HG03108 (cell line): Measurements from ENCODE around the gene MPP3.

Experiments
- ATAC-seq: cut with Tn5 transposase; IDR thresholded peaks from one replicate; pipeline ENCODE4 v1.9.1; 2021; ENCODE audit warnings: moderate library complexity; ENCODE audit not compliant: unreplicated experiment

MPP3 gene

GRCh38 chr17:43779145-43780125 lies 53.5 kb downstream of the MPP3 start:
- peak; percentile 21 for ATAC-seq

- ATAC-seq, result peak; percentile 89
Measured at GRCh38 chr17:43778337-43779144, 54.4 kb downstream of the MPP3 start, which contains the start of gene DUSP3. Gene DUSP3, minus strand, starts transcription at chr17:43778977. Its CDS starts 53 bp downstream, at chr17:43778924.

GRCh38 chr17:43774304-43775250 lies 58.4 kb downstream of the MPP3 start:
- no peak for ATAC-seq

- no peak for ATAC-seq
Measured at GRCh38 chr17:43772877-43773648, 59.9 kb downstream of the MPP3 start.

GRCh38 chr17:43771463-43771862 lies 61.5 kb downstream of the MPP3 start:
- no peak for ATAC-seq

- ATAC-seq, result no peak
Measured at GRCh38 chr17:43770957-43771356, 62.0 kb downstream of the MPP3 start.

- ATAC-seq, result no peak
Measured at GRCh38 chr17:43769859-43770258, 63.1 kb downstream of the MPP3 start.

GRCh38 chr17:43769426-43769825 lies 63.5 kb downstream of the MPP3 start:
- ATAC-seq, result no peak

GRCh38 chr17:43768943-43769342 lies 64.0 kb downstream of the MPP3 start:
- no peak for ATAC-seq

- no peak for ATAC-seq
Measured at GRCh38 chr17:43768382-43768781, 64.6 kb downstream of the MPP3 start.

- no peak for ATAC-seq
Measured at GRCh38 chr17:43767713-43768059, 65.3 kb downstream of the MPP3 start.

GRCh38 chr17:43767053-43767712 lies 65.8 kb downstream of the MPP3 start:
- ATAC-seq, result no peak

GRCh38 chr17:43766413-43767052 lies 66.4 kb downstream of the MPP3 start:
- no peak for ATAC-seq

GRCh38 chr17:43760254-43760852 lies 72.6 kb downstream of the MPP3 start:
- peak; percentile 62 for ATAC-seq

GRCh38 chr17:43759836-43760235 lies 73.1 kb downstream of the MPP3 start:
- no peak for ATAC-seq

- ATAC-seq, result no peak
Measured at GRCh38 chr17:43758497-43759174, 74.3 kb downstream of the MPP3 start, which contains the start of gene SOST. Gene SOST, minus strand, starts transcription at chr17:43758791. Its CDS starts 50 bp downstream, at chr17:43758741.

- ATAC-seq, result no peak
Measured at GRCh38 chr17:43758086-43758485, 74.9 kb downstream of the MPP3 start.

GRCh38 chr17:43757171-43757660 lies 75.7 kb downstream of the MPP3 start:
- no peak for ATAC-seq
